ENCODE data around the gene EIF3I. TPM values are rescaled to one million over a fixed set of nuclear protein-coding genes. Genes with fewer than 3 reads are reported as not detected.

The EIF3I gene

GRCh38 chr1:32276032-32276782, 54.0 kb downstream of the EIF3I start:
- H3K4me3 ChIP-seq (ENCODE audit: low read length in 2 of 2) = no peak overlapping the region
- peak overlapping the region; percentile 18 for H3K9ac ChIP-seq (ENCODE audit: low read depth, low read length, poor library complexity)
- H4K8ac ChIP-seq (ENCODE audit: low read depth, low read length) = no peak overlapping the region
- DNase-seq (ENCODE audit: low spot score) = no peak
- H2AK5ac ChIP-seq (ENCODE audit: low read depth, low read length) = peak overlapping the region; percentile 59
- H3K14ac ChIP-seq (ENCODE audit: low read length) = no peak overlapping the region
- no peaks in the 10 kb centered on the region for H3K36me3 ChIP-seq (replicated peaks in 1 of 2; ENCODE audit: control insufficient read depth in 2 of 2, insufficient read depth in 2 of 2, low read length in 2 of 2)
- WGBS, 2 donors (ENCODE audit: extremely low coverage in 2 of 2, insufficient read length in 2 of 2, insufficient replicate concordance in 1 of 2) = no CpG with 5 or more reads among the region's 30 CpGs
- H4K91ac ChIP-seq (ENCODE audit: low read depth, low read length, poor library complexity) = no peak overlapping the region
- H3K4me2 ChIP-seq (ENCODE audit: insufficient read depth, low read length, poor library complexity, severe bottlenecking) = no peak overlapping the region
- H3K27me3 ChIP-seq (ENCODE audit: control insufficient read depth in 3 of 3, insufficient read depth in 3 of 3, low read depth in 1 of 3, low read length in 3 of 3) = peaks cover 0 to 15% (median 14%) of the 10 kb centered on the region in 3 experiments
- H3K23ac ChIP-seq (ENCODE audit: low read depth, low read length, poor library complexity) = peak overlapping the region; percentile 61
- H2AFZ ChIP-seq (ENCODE audit: low read length) = no peak overlapping the region
- H2BK15ac ChIP-seq (ENCODE audit: low read length) = peak overlapping the region; percentile 43
- H3K18ac ChIP-seq (ENCODE audit: low read length) = peak overlapping the region; percentile 36
- H3K9me3 ChIP-seq (replicated peaks in 1 of 2; ENCODE audit: control insufficient read depth in 2 of 2, insufficient read depth in 1 of 2, low read depth in 1 of 2, low read length in 2 of 2) = peaks cover 0 to 4% of the 10 kb centered on the region in 2 donors
- H2BK12ac ChIP-seq (ENCODE audit: low read length) = peak overlapping the region; percentile 52
- no peaks in the 10 kb centered on the region for H3K79me1 ChIP-seq (ENCODE audit: low read depth, low read length)
- H3K4ac ChIP-seq (ENCODE audit: low read length) = no peak overlapping the region
- peak overlapping the region; percentile 91 for H2BK5ac ChIP-seq (ENCODE audit: low read length)
- H3K4me1 ChIP-seq (ENCODE audit: control insufficient read depth in 2 of 2, insufficient read depth in 1 of 2, low read depth in 1 of 2, low read length in 2 of 2) = peaks cover 0 to 1% of the 10 kb centered on the region in 2 donors
- H3K27ac ChIP-seq (replicated peaks; ENCODE audit: low read length) = no peak overlapping the region
- H2BK120ac ChIP-seq (ENCODE audit: low read depth, low read length) = no peak overlapping the region

Small RNA genes within 50 kb of the gene (small RNA-seq; reads per million reads assigned to genes)
- not detected for gene RF00017 (ENCODE audit: insufficient read depth)
